Uterus (tissue), 4 donors: ENCODE measurements around the gene EPB41L2. TPM values are rescaled to one million over a fixed set of nuclear protein-coding genes. Genes with fewer than 3 reads are reported as not detected.

Experiments
- DNase-seq, 2 donors: peaks; one replicate each; pipeline ENCODE4 v3.0.0-alpha.2; 2019 to 2020
- H3K27ac ChIP-seq, 2 donors: fragments of 200-600 bp; sonication (generic); 1 replicate in 1 of 2; 2 replicates in 1 of 2; pipeline ENCODE4 v1.5.1; 2016 to 2018
- H3K27me3 ChIP-seq, 2 donors: fragments of 200-600 bp; sonication (generic); one replicate each; pipeline ENCODE4 v1.5.1; 2018 to 2019; ENCODE audit warnings: control low read depth in 1 of 2
- H3K36me3 ChIP-seq, 2 donors: fragments of 200-600 bp; sonication (generic); one replicate each; pipeline ENCODE4 v1.5.1; 2019; ENCODE audit warnings: control low read depth in 1 of 2
- H3K4me1 ChIP-seq, 2 donors: fragments of 200-600 bp; sonication (generic); one replicate each; pipeline ENCODE4 v1.5.1; 2018 to 2019; ENCODE audit warnings: control low read depth in 1 of 2
- H3K4me3 ChIP-seq, 2 donors: fragments of 200-600 bp; sonication (generic); 1 replicate in 1 of 2; 2 replicates in 1 of 2; pipeline ENCODE4 v1.5.1; 2018 to 2019; ENCODE audit warnings: mild to moderate bottlenecking in 1 of 2
- H3K9me3 ChIP-seq, 2 donors: fragments of 200-600 bp; sonication (generic); one replicate each; pipeline ENCODE4 v1.5.1; 2019; ENCODE audit warnings: control low read depth in 1 of 2
- POLR2A ChIP-seq, 2 donors: fragments of 450-650 bp; IDR thresholded peaks; one replicate each; pipeline ENCODE4 v1.6.1; 2016; ENCODE audit warnings: antibody characterized with exemption in 2 of 2, mild to moderate bottlenecking in 1 of 2, moderate library complexity in 1 of 2
- intact Hi-C: fragments of 100-400 bp; cut with DNase I; formaldehyde crosslinking; loops from one replicate; pipeline ENCODE4 v1.15.1; 2023; ENCODE audit warnings: low total_unique reads
- total RNA-seq, 4 donors: library from RNA; depleted of rRNA in 3 of 4; stranded (reverse); fragments of >200 nt in 3 of 4; gene quantifications; one replicate each; pipeline versions ENCODE4 v1.1.0 to v1.2.4, GENCODE V29; 2014 to 2023
- TF ChIP-seq, protein P1 (sequence below), 4 experiments: fragments of 200-600 bp in 2 of 4; fragments of 450-650 bp in 2 of 4; sonication (generic) in 2 of 4; IDR thresholded peaks; one replicate each; pipeline ENCODE4 v1.5.1; 2016 to 2019; ENCODE audit warnings: antibody characterized with exemption in 4 of 4, mild to moderate bottlenecking in 2 of 4, moderate library complexity in 1 of 4
- donor health status: DM: yes; HTN: yes; CAD: no.

The EPB41L2 gene
- total RNA-seq, 4 donors from 2014 or later, result 72.5 to 237 (median 148) TPM

DNA sequence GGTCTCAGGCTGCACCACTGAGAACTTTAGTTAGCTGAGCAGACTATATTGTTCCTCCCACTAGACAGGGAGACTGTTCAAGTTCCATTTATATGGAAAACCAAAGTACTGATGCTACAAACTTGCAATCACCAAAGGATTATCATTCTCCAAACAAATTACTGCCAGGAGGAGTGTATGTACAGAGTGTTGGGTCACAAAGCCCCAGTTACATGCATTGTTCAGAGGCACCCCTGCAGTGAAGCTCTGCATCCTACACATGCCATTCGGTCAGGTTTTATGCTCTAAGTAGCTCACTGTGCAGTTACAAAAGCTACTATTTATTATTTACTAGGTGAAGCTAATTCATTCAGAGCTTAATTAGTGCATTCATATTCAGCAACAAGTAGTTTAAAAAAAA, 160.0 kb downstream of the EPB41L2 start:
- no peak overlapping the region for H3K4me3 ChIP-seq
- intact Hi-C loops, result no loop called here
- DNase-seq, result no peak
- TF ChIP-seq POLR2A (IDR thresholded peaks at IDR 0.05), result no peak
- TF ChIP-seq, protein P1, sequence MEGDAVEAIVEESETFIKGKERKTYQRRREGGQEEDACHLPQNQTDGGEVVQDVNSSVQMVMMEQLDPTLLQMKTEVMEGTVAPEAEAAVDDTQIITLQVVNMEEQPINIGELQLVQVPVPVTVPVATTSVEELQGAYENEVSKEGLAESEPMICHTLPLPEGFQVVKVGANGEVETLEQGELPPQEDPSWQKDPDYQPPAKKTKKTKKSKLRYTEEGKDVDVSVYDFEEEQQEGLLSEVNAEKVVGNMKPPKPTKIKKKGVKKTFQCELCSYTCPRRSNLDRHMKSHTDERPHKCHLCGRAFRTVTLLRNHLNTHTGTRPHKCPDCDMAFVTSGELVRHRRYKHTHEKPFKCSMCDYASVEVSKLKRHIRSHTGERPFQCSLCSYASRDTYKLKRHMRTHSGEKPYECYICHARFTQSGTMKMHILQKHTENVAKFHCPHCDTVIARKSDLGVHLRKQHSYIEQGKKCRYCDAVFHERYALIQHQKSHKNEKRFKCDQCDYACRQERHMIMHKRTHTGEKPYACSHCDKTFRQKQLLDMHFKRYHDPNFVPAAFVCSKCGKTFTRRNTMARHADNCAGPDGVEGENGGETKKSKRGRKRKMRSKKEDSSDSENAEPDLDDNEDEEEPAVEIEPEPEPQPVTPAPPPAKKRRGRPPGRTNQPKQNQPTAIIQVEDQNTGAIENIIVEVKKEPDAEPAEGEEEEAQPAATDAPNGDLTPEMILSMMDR (IDR thresholded peaks at IDR 0.05), result no peak
- H3K9me3 ChIP-seq, result no peaks in the 10 kb centered on the region
- H3K36me3 ChIP-seq, result no peaks in the 10 kb centered on the region
- no peaks in the 10 kb centered on the region for H3K4me1 ChIP-seq
- H3K27ac ChIP-seq, result no peak overlapping the region
- H3K27me3 ChIP-seq, result no peaks in the 10 kb centered on the region

GRCh38 chr6:130900913-130901312, 162.1 kb downstream of the EPB41L2 start:
- TF ChIP-seq POLR2A (IDR thresholded peaks at IDR 0.05), result no peak
- TF ChIP-seq, protein P1 (IDR thresholded peaks at IDR 0.05), result no peak
- peak; percentile 24 to 39 for DNase-seq
- Histone ChIP-seq H3K27me3 (no peaks in the 10 kb centered on the region), H3K36me3 (no peaks in the 10 kb centered on the region), H3K4me1 (no peaks in the 10 kb centered on the region), H3K9me3 (no peaks in the 10 kb centered on the region), H3K27ac (no peak overlapping the region), H3K4me3 (no peak overlapping the region)
- intact Hi-C loops, result no loop called here

DNA sequence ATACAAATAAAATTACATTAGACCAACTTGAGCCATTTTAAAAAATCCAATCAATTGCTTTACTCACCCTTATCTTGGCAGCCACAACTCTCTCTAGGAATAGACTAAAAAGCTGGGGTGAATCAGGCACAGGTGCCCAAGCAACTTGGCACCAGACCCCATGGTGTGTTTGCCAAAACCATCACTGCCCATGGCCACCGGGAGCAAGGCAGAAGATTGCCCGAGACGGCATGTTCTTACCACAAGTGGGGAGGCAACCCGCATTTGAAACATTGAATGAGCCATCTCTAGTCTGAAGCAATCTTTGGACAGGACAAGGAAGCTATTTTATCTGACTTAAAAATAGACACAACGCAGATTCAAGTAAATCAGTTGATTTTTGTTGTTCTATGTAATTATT, 166.8 kb downstream of the EPB41L2 start:
- intact Hi-C loops, result no loop called here
- H3K9me3 ChIP-seq, result no peaks in the 10 kb centered on the region

GRCh38 chr6:130895516-130895915, 167.5 kb downstream of the EPB41L2 start:
- Histone ChIP-seq H3K4me1 (no peaks in the 10 kb centered on the region), H3K4me3 (no peak overlapping the region), H3K27ac (no peak overlapping the region), H3K27me3 (no peaks in the 10 kb centered on the region), H3K36me3 (no peaks in the 10 kb centered on the region), H3K9me3 (no peaks in the 10 kb centered on the region)
- TF ChIP-seq, protein P1 (IDR thresholded peaks at IDR 0.05), result no peak
- TF ChIP-seq POLR2A (IDR thresholded peaks at IDR 0.05), result no peak
- intact Hi-C loops, result no loop called here
- DNase-seq, result no peak

More for the DNA sequence above, 166.8 kb downstream of the EPB41L2 start:
- no peak for TF ChIP-seq POLR2A (IDR thresholded peaks at IDR 0.05)
- TF ChIP-seq, protein P1 (IDR thresholded peaks at IDR 0.05), result no peak
- Histone ChIP-seq H3K27ac (no peak overlapping the region), H3K4me1 (no peaks in the 10 kb centered on the region), H3K36me3 (no peaks in the 10 kb centered on the region), H3K4me3 (no peak overlapping the region), H3K27me3 (no peaks in the 10 kb centered on the region)
- no peak for DNase-seq

GRCh38 chr6:130893766-130894165, 169.3 kb downstream of the EPB41L2 start:
- DNase-seq, result no peak
- no peaks in the 10 kb centered on the region for H3K36me3 ChIP-seq
- no peak overlapping the region for H3K4me3 ChIP-seq
- intact Hi-C loops, result no loop called here
- TF ChIP-seq, protein P1 (IDR thresholded peaks at IDR 0.05), result no peak
- TF ChIP-seq POLR2A (IDR thresholded peaks at IDR 0.05), result no peak
- H3K27ac ChIP-seq, result no peak overlapping the region
- H3K4me1 ChIP-seq, result no peaks in the 10 kb centered on the region
- H3K9me3 ChIP-seq, result no peaks in the 10 kb centered on the region
- no peaks in the 10 kb centered on the region for H3K27me3 ChIP-seq
